ENCODE results near the gene ACTN4.

ACTN4 gene

GRCh38 chr19:38647966-38648768 lies 718 bp downstream of the ACTN4 start:
- TF ChIP-seq Cebpa-rat (IDR thresholded peaks at IDR 0.05) = no peak
- Histone ChIP-seq H3K9ac (peak overlapping the region; percentile 85 to 91 (median 89)), H4K20me1 (peaks cover 18 to 56% (median 45%) of the 10 kb centered on the region in 11 experiments; a peak in 20 of 22 replicates)

GRCh38 chr19:38648769-38649304 lies 1.4 kb downstream of the ACTN4 start:
- no peak for TF ChIP-seq Cebpa-rat (IDR thresholded peaks at IDR 0.05)
- H3K36me3 ChIP-seq = peaks cover 0 to 22% (median 9%) of the 10 kb centered on the region in 11 experiments; a peak in 17 of 22 replicates
- peak overlapping the region; percentile 91 to 100 (median 98) for H3K4me2 ChIP-seq
- H3K9ac ChIP-seq = peak overlapping the region; percentile 85 to 91 (median 89)
- peaks cover 40 to 53% (median 46%) of the 10 kb centered on the region in 10 experiments for H3K4me1 ChIP-seq
- H4K20me1 ChIP-seq = peaks cover 19 to 63% (median 51%) of the 10 kb centered on the region in 11 experiments; a peak in 20 of 22 replicates
- H3K27ac ChIP-seq = peak overlapping the region; percentile 53 to 85 (median 75); a peak in 18 of 22 replicates
- H3K27me3 ChIP-seq = no peaks in the 10 kb centered on the region
- no peaks in the 10 kb centered on the region for H3K9me3 ChIP-seq (replicated peaks in 1 of 11)
- peak overlapping the region; percentile 86 to 99 (median 96) for H3K4me3 ChIP-seq

More at GRCh38 chr19:38647966-38648768, 718 bp downstream of the ACTN4 start:
- H3K4me2 ChIP-seq = peak overlapping the region; percentile 91 to 100 (median 98)
- H3K4me3 ChIP-seq = peak overlapping the region; percentile 86 to 99 (median 96)
- peaks cover 0 to 17% (median 4%) of the 10 kb centered on the region in 11 experiments; a peak in 8 of 22 replicates for H3K36me3 ChIP-seq
- no peaks in the 10 kb centered on the region for H3K9me3 ChIP-seq (replicated peaks in 1 of 11)
- no peaks in the 10 kb centered on the region for H3K27me3 ChIP-seq
- H3K4me1 ChIP-seq = peaks cover 43 to 49% (median 48%) of the 10 kb centered on the region in 10 experiments
- H3K27ac ChIP-seq = peak overlapping the region; percentile 53 to 85 (median 75)

DNA sequence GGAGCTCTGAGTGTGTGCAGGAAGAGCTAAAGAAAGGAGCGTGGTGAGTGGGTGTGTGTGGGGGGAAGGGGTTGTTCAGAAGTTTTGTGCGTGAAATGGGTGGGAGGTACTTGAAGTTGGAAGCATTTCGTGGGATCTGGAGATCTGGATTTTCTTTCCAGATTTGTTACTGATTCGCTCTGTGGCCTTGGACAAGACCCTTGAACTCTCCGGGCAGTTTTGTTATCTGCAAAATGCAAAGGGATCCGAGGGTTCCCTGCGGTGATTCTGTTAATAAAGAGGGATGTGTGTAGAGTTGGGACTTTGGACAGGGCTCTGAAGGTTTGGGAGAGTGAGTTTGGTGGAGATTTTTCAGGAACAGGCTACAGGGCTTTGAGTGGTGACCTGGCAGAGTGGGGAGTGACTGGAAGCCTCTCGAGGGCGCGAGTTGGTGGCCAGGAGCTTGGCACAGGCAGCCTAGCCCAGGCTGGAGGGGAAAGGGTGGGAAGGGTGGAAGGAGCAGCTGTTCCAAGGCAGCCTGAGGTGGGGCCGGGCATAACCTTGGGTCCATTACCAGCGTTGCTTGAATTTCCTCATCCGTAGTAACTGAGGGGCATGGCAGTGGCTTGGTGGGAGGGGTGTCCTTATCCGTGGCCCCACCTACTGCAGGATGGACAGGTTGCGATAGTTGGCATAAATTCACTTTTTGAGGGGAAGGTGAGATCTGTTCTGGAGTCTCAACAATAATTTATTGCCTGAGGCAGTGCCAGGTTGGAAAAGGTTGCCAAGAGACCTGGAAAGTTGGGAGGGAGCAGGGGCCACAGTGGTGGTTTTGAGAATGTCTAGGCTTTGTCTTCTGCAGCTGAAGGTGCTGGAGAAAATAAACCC lies 2.1 kb downstream of the ACTN4 start:
- peak overlapping the region; percentile 85 to 91 (median 89) for H3K9ac ChIP-seq
- no peaks in the 10 kb centered on the region for H3K9me3 ChIP-seq (replicated peaks in 1 of 11)
- H3K4me1 ChIP-seq = peaks cover 46 to 60% (median 50%) of the 10 kb centered on the region in 10 experiments
- H3K4me2 ChIP-seq = peak overlapping the region; percentile 91 to 100 (median 98)
- no peak for TF ChIP-seq Cebpa-rat (IDR thresholded peaks at IDR 0.05)
- H4K20me1 ChIP-seq = peaks cover 23 to 70% (median 58%) of the 10 kb centered on the region in 11 experiments; a peak in 20 of 22 replicates
- H3K27ac ChIP-seq = peak overlapping the region in 10 of 11 experiments; percentile 67 to 85 (median 78); a peak in 18 of 22 replicates
- H3K36me3 ChIP-seq = peaks cover 5 to 29% (median 16%) of the 10 kb centered on the region in 11 experiments; a peak in 20 of 22 replicates
- no peaks in the 10 kb centered on the region for H3K27me3 ChIP-seq
- H3K4me3 ChIP-seq = peak overlapping the region; percentile 86 to 99 (median 96)

DNA sequence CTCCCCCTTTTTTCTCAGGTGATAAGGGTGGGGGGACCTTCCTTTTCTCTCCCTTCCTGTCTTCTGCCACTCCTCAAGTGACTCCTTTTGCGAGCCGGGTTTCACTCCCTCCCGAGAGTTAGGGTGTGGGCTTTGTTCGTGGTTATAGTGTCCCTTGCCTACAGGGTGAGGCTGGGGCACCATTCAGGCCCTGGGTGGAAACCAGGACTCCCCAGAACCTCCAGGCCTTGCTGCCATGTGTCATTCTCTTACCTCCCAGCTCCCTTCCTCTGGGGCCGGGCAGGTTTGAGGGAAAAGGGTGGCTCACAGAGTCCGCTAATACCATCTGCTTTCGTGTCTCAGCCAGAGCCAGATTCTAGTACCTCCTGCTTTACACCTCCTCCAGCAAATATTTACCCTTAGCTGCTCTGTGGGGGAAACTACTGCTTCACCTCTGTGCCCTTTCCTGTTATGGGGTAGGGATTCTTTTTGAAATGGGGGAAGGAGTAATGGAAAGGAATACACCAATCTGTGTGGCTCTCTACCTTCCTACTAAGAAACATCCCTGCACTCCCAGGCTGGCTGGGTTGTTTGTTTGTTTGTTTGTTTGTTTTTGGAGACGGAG lies 2.8 kb downstream of the ACTN4 start:
- peak overlapping the region in 9 of 11 experiments; percentile 21 to 85 (median 75); a peak in 14 of 22 replicates for H3K27ac ChIP-seq
- H3K4me3 ChIP-seq = peak overlapping the region in 9 of 10 experiments; percentile 86 to 99 (median 96); a peak in 18 of 20 replicates
- peaks cover 53 to 67% (median 58%) of the 10 kb centered on the region in 10 experiments for H3K4me1 ChIP-seq
- H3K9me3 ChIP-seq (replicated peaks in 1 of 11) = no peaks in the 10 kb centered on the region
- peak overlapping the region; percentile 5 to 91 (median 89); a peak in 17 of 22 replicates for H3K9ac ChIP-seq
- peaks cover 8 to 33% (median 23%) of the 10 kb centered on the region in 11 experiments; a peak in 20 of 22 replicates for H3K36me3 ChIP-seq
- H3K27me3 ChIP-seq = no peaks in the 10 kb centered on the region
- peaks cover 31 to 77% (median 66%) of the 10 kb centered on the region in 11 experiments; a peak in 20 of 22 replicates for H4K20me1 ChIP-seq
- H3K4me2 ChIP-seq = peak overlapping the region; percentile 91 to 100 (median 98)
- TF ChIP-seq Cebpa-rat (IDR thresholded peaks at IDR 0.05) = no peak

DNA sequence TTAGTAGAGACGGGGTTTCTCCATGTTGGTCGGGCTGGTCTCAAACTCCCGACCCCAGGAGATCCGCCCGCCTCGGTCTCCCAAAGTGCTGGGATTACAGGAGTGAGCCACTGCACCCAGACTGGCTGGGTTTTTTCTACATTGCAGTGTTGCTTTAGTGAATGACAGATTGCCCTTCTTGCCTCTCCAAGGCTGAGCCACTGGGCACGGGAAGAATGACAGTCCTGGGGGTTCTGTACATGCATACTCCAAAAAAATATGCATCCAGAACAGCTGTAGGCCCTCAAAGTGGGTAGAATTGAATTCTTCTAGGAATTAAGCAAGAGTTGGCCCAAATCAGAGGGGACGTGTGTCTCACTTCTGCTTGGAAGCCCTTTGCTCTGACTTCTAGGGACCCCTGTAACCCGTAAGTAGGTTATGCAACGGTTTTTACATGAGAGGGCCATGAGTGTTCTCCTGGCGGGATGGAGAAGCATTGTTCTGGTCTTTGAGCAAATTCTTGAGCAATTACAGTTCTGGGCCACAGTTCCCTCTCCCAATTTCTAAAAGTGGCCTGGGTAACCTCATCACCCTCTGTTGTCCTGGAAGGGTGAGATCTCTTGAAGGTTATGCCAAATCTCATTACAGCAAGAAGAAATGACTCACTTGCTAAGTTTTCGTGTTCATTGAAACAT lies 3.6 kb downstream of the ACTN4 start:
- peak overlapping the region in 4 of 11 experiments; percentile 5 to 88 (median 47); a peak in 8 of 22 replicates for H3K9ac ChIP-seq
- peak overlapping the region; percentile 91 to 100 (median 98) for H3K4me2 ChIP-seq
- H3K4me1 ChIP-seq = peaks cover 61 to 75% (median 65%) of the 10 kb centered on the region in 10 experiments
- peak overlapping the region in 9 of 11 experiments; percentile 21 to 82 (median 67); a peak in 12 of 22 replicates for H3K27ac ChIP-seq
- H3K36me3 ChIP-seq = peaks cover 8 to 37% (median 25%) of the 10 kb centered on the region in 11 experiments; a peak in 20 of 22 replicates
- H3K9me3 ChIP-seq (replicated peaks in 1 of 11) = no peaks in the 10 kb centered on the region
- H3K27me3 ChIP-seq = no peaks in the 10 kb centered on the region
- TF ChIP-seq Cebpa-rat (IDR thresholded peaks at IDR 0.05) = peak in 4 of 11 experiments; percentile 26 to 67 (median 54); a peak in 4 of 22 replicates
- peak overlapping the region in 5 of 10 experiments; percentile 5 to 98 (median 95); a peak in 5 of 20 replicates for H3K4me3 ChIP-seq
- peaks cover 38 to 85% (median 73%) of the 10 kb centered on the region in 11 experiments; a peak in 20 of 22 replicates for H4K20me1 ChIP-seq

DNA sequence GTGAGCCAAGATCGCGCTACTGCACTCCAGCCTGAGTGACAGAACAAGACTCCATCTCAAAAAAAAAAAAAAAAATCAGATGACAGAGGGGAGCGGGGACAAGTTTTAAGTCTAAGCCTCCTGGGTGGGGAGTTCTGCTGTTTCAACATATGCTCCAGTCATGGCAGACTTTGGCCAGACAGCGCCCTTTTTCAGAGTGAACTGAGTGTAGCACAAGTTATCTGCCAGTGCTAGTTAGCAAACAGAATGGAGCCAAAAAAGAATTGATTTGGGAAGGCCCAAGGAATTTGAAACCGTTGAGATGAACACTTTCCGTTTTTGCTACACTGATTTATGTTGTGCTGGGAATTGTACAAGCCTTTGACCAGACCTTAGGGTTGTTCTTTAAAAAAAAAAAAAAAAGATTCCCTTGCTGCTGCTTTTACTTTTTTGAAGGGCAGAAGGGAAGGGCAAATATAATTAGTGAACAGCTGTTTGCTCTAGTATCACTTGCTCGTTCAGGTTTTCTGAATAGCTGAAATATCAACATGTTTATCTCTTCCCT lies 5.7 kb downstream of the ACTN4 start:
- no peak overlapping the region for H3K4me3 ChIP-seq
- H3K9ac ChIP-seq = no peak overlapping the region
- peak overlapping the region in 4 of 11 experiments; percentile 7 to 100 (median 98); a peak in 5 of 22 replicates for H3K4me2 ChIP-seq
- H3K36me3 ChIP-seq = peaks cover 13 to 56% (median 43%) of the 10 kb centered on the region in 11 experiments; a peak in 20 of 22 replicates
- TF ChIP-seq Cebpa-rat (IDR thresholded peaks at IDR 0.05) = no peak
- no peaks in the 10 kb centered on the region for H3K9me3 ChIP-seq (replicated peaks in 1 of 11)
- no peaks in the 10 kb centered on the region for H3K27me3 ChIP-seq
- no peak overlapping the region; a peak in 1 of 22 replicates for H3K27ac ChIP-seq
- H4K20me1 ChIP-seq = peaks cover 49 to 100% (median 94%) of the 10 kb centered on the region in 11 experiments; a peak in 20 of 22 replicates
- H3K4me1 ChIP-seq = peaks cover 75 to 91% (median 81%) of the 10 kb centered on the region in 10 experiments

DNA sequence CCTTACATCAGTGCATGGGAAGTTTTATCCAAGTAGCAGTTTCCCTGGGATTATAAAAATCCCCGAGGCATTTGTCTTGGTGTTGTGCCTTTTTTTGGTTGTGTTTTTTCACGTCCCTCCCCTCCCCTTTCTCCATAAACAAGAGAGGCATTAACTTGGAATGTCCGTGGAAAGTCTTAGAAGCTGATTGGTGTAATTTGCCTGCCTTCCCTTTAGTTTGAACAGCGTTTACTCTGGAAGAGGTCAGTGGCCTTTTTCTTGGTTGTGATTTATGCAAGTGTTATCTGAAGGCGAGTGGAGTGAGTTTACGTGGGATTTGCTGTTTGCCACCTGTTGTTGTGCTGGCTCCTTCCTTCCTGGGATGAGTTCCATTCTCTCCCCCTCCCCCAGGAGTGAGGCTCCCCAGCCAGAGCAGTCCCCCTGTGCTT lies 7.2 kb downstream of the ACTN4 start:
- peaks cover 13 to 72% (median 53%) of the 10 kb centered on the region in 11 experiments; a peak in 20 of 22 replicates for H3K36me3 ChIP-seq

More for the DNA sequence above, 7.2 kb downstream of the ACTN4 start:
- no peaks in the 10 kb centered on the region for H3K9me3 ChIP-seq (replicated peaks in 1 of 11)
- H3K4me1 ChIP-seq = peaks cover 66 to 95% (median 79%) of the 10 kb centered on the region in 10 experiments
- no peaks in the 10 kb centered on the region for H3K27me3 ChIP-seq
- no peak for TF ChIP-seq Cebpa-rat (IDR thresholded peaks at IDR 0.05)
- peaks cover 55 to 100% (median 99%) of the 10 kb centered on the region in 11 experiments; a peak in 20 of 22 replicates for H4K20me1 ChIP-seq
- H3K4me2 ChIP-seq = peak overlapping the region in 6 of 11 experiments; percentile 1 to 58 (median 25); a peak in 6 of 22 replicates
- no peak overlapping the region for H3K4me3 ChIP-seq
- no peak overlapping the region for H3K27ac ChIP-seq
- H3K9ac ChIP-seq = no peak overlapping the region

Data from BLaER1 treated with 17β-estradiol and CSF1 and Interleukin-3, amounts not matched to agents 10 nM and 100 nM (cell line).